Measurements from ENCODE around the gene NARS2.

NARS2 gene

DNA sequence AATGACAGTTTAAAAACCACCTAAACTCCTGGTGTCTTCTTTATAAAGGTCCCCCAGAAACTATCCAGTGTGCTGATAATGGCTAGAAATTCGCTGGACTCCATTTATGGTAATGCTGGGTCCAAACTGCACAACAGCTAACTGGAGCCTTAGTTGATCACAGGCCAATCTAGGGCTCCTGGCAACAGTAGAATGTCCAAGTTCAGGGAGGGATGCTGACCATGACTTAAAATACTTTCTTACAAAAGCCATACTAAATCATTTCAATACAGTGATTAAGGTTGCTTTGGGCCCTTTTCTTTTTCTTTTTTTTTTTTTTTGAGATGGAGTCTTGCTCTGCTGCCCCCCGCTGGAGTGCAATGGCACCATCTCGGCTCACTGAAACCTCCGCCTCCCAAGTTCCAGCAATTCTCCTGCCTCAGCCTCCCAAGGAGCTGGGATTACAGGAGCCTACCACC lies 142.6 kb downstream of the NARS2 start:
- no peak overlapping the region for H2AFZ ChIP-seq (ENCODE audit: low read depth, low read length, severe bottlenecking)

DNA sequence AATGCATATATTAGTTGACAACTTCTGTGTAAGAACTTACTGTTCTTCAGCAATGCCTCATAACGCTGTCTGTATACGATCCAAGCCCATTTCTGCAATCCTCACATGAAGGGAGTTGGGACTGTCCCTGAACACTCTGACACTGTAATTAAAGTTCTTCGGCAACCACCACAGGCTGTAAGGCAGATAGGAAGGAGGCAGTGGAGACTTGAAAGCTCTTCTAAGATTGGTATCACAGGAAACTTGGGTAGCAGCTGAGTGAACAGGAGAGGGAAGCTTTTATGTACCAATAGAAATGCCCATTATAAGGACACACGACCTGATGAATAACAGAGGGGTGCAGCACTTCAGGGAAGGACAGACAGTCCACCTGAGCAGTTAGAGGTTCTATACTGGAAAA lies 145.0 kb downstream of the NARS2 start:
- H3K36me3 ChIP-seq (ENCODE audit: low read length), result no peaks in the 10 kb centered on the region
- no peak overlapping the region for H3K4me2 ChIP-seq (ENCODE audit: low read depth, low read length, poor library complexity, severe bottlenecking)
- no peaks in the 10 kb centered on the region for H4K20me1 ChIP-seq (ENCODE audit: low read depth, low read length)
- no peak overlapping the region for H2AFZ ChIP-seq (ENCODE audit: low read depth, low read length, severe bottlenecking)
- no peaks in the 10 kb centered on the region for H3K27me3 ChIP-seq (ENCODE audit: low read length)
- H3K9ac ChIP-seq (ENCODE audit: low read length), result no peak overlapping the region
- TF ChIP-seq, protein P1, sequence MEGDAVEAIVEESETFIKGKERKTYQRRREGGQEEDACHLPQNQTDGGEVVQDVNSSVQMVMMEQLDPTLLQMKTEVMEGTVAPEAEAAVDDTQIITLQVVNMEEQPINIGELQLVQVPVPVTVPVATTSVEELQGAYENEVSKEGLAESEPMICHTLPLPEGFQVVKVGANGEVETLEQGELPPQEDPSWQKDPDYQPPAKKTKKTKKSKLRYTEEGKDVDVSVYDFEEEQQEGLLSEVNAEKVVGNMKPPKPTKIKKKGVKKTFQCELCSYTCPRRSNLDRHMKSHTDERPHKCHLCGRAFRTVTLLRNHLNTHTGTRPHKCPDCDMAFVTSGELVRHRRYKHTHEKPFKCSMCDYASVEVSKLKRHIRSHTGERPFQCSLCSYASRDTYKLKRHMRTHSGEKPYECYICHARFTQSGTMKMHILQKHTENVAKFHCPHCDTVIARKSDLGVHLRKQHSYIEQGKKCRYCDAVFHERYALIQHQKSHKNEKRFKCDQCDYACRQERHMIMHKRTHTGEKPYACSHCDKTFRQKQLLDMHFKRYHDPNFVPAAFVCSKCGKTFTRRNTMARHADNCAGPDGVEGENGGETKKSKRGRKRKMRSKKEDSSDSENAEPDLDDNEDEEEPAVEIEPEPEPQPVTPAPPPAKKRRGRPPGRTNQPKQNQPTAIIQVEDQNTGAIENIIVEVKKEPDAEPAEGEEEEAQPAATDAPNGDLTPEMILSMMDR (IDR thresholded peaks at IDR 0.05; ENCODE audit: insufficient read depth, low read length, poor library complexity, severe bottlenecking), result no peak
- TF ChIP-seq EZH2phosphoT487 (conservative IDR thresholded peaks at IDR 0.05; ENCODE audit: low read length), result no peak
- H3K4me3 ChIP-seq (ENCODE audit: insufficient read depth, low read length, poor library complexity, severe bottlenecking), result no peak overlapping the region
- H3K9me3 ChIP-seq (ENCODE audit: insufficient read depth, low read length), result no peaks in the 10 kb centered on the region
- no peaks in the 10 kb centered on the region for H3K9me2 ChIP-seq (replicated peaks; ENCODE audit: insufficient read depth, low read length)
- H3F3A ChIP-seq (ENCODE audit: insufficient read depth), result no peaks in the 10 kb centered on the region
- no peaks in the 10 kb centered on the region for H3K79me2 ChIP-seq (ENCODE audit: insufficient read depth, low read length)
- no peak overlapping the region for H3K27ac ChIP-seq (ENCODE audit: low read depth, low read length)

More for the DNA sequence above, 142.6 kb downstream of the NARS2 start:
- Histone ChIP-seq H3K79me2 (ENCODE audit: insufficient read depth, low read length) (no peaks in the 10 kb centered on the region), H3K4me2 (ENCODE audit: low read depth, low read length, poor library complexity, severe bottlenecking) (no peak overlapping the region), H3K9ac (ENCODE audit: low read length) (no peak overlapping the region), H3K9me2 (replicated peaks; ENCODE audit: insufficient read depth, low read length) (no peaks in the 10 kb centered on the region), H3K27me3 (ENCODE audit: low read length) (no peaks in the 10 kb centered on the region), H3K4me3 (ENCODE audit: insufficient read depth, low read length, poor library complexity, severe bottlenecking) (no peak overlapping the region), H3K9me3 (ENCODE audit: insufficient read depth, low read length) (no peaks in the 10 kb centered on the region), H3F3A (ENCODE audit: insufficient read depth) (no peaks in the 10 kb centered on the region), H3K36me3 (ENCODE audit: low read length) (peaks cover 4% of the 10 kb centered on the region; the same call in 1 of the 2 replicates), H4K20me1 (ENCODE audit: low read depth, low read length) (no peaks in the 10 kb centered on the region), H3K27ac (ENCODE audit: low read depth, low read length) (no peak overlapping the region)
- no peak for TF ChIP-seq EZH2phosphoT487 (conservative IDR thresholded peaks at IDR 0.05; ENCODE audit: low read length)
- TF ChIP-seq, protein P1 (IDR thresholded peaks at IDR 0.05; ENCODE audit: insufficient read depth, low read length, poor library complexity, severe bottlenecking), result peak; percentile 13

DNA sequence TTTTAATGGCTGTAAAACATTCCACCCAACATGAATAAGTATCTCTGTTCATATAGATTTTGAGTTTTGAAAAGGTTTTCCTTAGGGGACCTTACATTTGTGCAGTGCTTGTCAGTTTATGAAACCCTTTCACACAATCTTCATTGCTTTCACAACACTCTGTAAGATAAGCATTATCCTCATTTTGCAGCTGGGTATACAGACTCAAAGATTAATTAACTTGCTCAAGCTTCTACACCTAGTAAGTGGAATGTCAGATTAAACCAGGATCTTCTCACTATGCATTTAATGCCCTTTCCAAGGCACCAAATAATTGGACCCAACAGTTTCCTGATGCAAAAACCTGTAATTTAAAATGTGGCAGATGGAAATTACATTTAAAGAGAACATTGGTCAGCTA lies 145.5 kb downstream of the NARS2 start:
- H3F3A ChIP-seq (ENCODE audit: insufficient read depth), result no peaks in the 10 kb centered on the region
- TF ChIP-seq, protein P1 (IDR thresholded peaks at IDR 0.05; ENCODE audit: insufficient read depth, low read length, poor library complexity, severe bottlenecking), result no peak
- TF ChIP-seq EZH2phosphoT487 (conservative IDR thresholded peaks at IDR 0.05; ENCODE audit: low read length), result no peak
- no peaks in the 10 kb centered on the region for H3K79me2 ChIP-seq (ENCODE audit: insufficient read depth, low read length)
- H3K9ac ChIP-seq (ENCODE audit: low read length), result no peak overlapping the region
- H4K20me1 ChIP-seq (ENCODE audit: low read depth, low read length), result no peaks in the 10 kb centered on the region
- no peak overlapping the region for H3K4me2 ChIP-seq (ENCODE audit: low read depth, low read length, poor library complexity, severe bottlenecking)
- no peak overlapping the region for H3K4me3 ChIP-seq (ENCODE audit: insufficient read depth, low read length, poor library complexity, severe bottlenecking)
- no peak overlapping the region for H3K27ac ChIP-seq (ENCODE audit: low read depth, low read length)
- H3K9me2 ChIP-seq (replicated peaks; ENCODE audit: insufficient read depth, low read length), result no peaks in the 10 kb centered on the region
- H3K36me3 ChIP-seq (ENCODE audit: low read length), result no peaks in the 10 kb centered on the region
- no peaks in the 10 kb centered on the region for H3K27me3 ChIP-seq (ENCODE audit: low read length)
- no peaks in the 10 kb centered on the region for H3K9me3 ChIP-seq (ENCODE audit: insufficient read depth, low read length)
- H2AFZ ChIP-seq (ENCODE audit: low read depth, low read length, severe bottlenecking), result no peak overlapping the region

Data from SU-DHL-6 (cell line).